H9 (cell line): Measurements from ENCODE around the gene IFT27. TPM values are rescaled to one million over a fixed set of nuclear protein-coding genes. Genes with fewer than 3 reads are reported as not detected.
A peak's percentile ranks its signal among the peaks of the same experiment; 100 is the strongest.

Source experiments
- DNase-seq: peaks from one replicate; pipeline ENCODE4 v3.0.0-alpha.2; 2017
- H2AFZ ChIP-seq: one replicate; pipeline ENCODE4 v1.6.1; 2013; ENCODE audit warnings: mild to moderate bottlenecking, low read length, control low read depth, moderate library complexity
- H2AK5ac ChIP-seq: 2 replicates; pipeline ENCODE4 v1.6.1; 2013; ENCODE audit warnings: low read length, control low read depth, mixed read lengths; ENCODE audit not compliant: insufficient read length
- H2BK120ac ChIP-seq: one replicate; pipeline ENCODE4 v1.6.1; 2013; ENCODE audit warnings: low read depth, mild to moderate bottlenecking, low read length, control low read depth, inconsistent platforms; ENCODE audit not compliant: poor library complexity, severe bottlenecking
- H2BK12ac ChIP-seq: 2 replicates; pipeline ENCODE4 v1.6.1; 2013; ENCODE audit warnings: low read length, control low read depth, mixed read lengths, low read depth; ENCODE audit not compliant: insufficient read length
- H2BK15ac ChIP-seq: 2 replicates; pipeline ENCODE4 v1.6.1; 2013; ENCODE audit warnings: low read depth, low read length, control low read depth
- H2BK20ac ChIP-seq: one replicate; pipeline ENCODE4 v1.6.1; 2013; ENCODE audit warnings: low read depth, mild to moderate bottlenecking, low read length, control low read depth, inconsistent platforms; ENCODE audit not compliant: poor library complexity, severe bottlenecking
- H2BK5ac ChIP-seq: 2 replicates; pipeline ENCODE4 v1.6.1; 2013; ENCODE audit warnings: low read length, control low read depth, mixed read lengths; ENCODE audit not compliant: insufficient read length
- H3K14ac ChIP-seq: 2 replicates; pipeline ENCODE4 v1.6.1; 2013; ENCODE audit warnings: low read length, control low read depth; ENCODE audit not compliant: insufficient read depth
- H3K18ac ChIP-seq: 2 replicates; pipeline ENCODE4 v1.6.1; 2013; ENCODE audit warnings: low read depth, mild to moderate bottlenecking, mixed read lengths, low read length, control low read depth; ENCODE audit not compliant: insufficient read length
- H3K23ac ChIP-seq: 2 replicates; pipeline ENCODE4 v1.6.1; 2013; ENCODE audit warnings: low read length, control low read depth, mixed read lengths, low read depth; ENCODE audit not compliant: insufficient read length
- H3K23me2 ChIP-seq: 2 replicates; pipeline ENCODE4 v1.6.1; 2013; ENCODE audit warnings: low read depth, mild to moderate bottlenecking, mixed read lengths, low read length, control low read depth; ENCODE audit not compliant: insufficient read length, poor library complexity, severe bottlenecking
- H3K27ac ChIP-seq: 2 replicates; pipeline ENCODE4 v1.5.1; 2013; ENCODE audit warnings: low read length, control low read depth, mixed read lengths, low read depth; ENCODE audit not compliant: insufficient read length
- H3K27me3 ChIP-seq: 2 replicates; pipeline ENCODE4 v1.6.1; 2013; ENCODE audit warnings: low read length, control low read depth, inconsistent platforms; ENCODE audit not compliant: insufficient read depth
- H3K4ac ChIP-seq: 2 replicates; pipeline ENCODE4 v1.6.1; 2013; ENCODE audit warnings: low read depth, mild to moderate bottlenecking, control low read depth, inconsistent platforms, low read length, moderate library complexity
- H3K4me1 ChIP-seq: 2 replicates; pipeline ENCODE4 v1.6.1; 2013; ENCODE audit warnings: low read length, control low read depth, inconsistent platforms; ENCODE audit not compliant: insufficient read depth
- H3K4me2 ChIP-seq: 2 replicates; pipeline ENCODE4 v1.6.1; 2013; ENCODE audit warnings: low read length, control low read depth, mixed read lengths; ENCODE audit not compliant: insufficient read length, insufficient read depth
- H3K56ac ChIP-seq: 2 replicates; pipeline ENCODE4 v1.6.1; 2013; ENCODE audit warnings: low read depth, mild to moderate bottlenecking, mixed read lengths, low read length, control low read depth; ENCODE audit not compliant: insufficient read length
- H3K79me1 ChIP-seq: 2 replicates; pipeline ENCODE4 v1.6.1; 2013; ENCODE audit warnings: low read depth, mild to moderate bottlenecking, moderate library complexity, low read length, control low read depth, inconsistent platforms; ENCODE audit not compliant: insufficient read depth, poor library complexity, severe bottlenecking
- H3K79me2 ChIP-seq: 2 replicates; pipeline ENCODE4 v1.6.1; 2013; ENCODE audit warnings: low read length, control low read depth, inconsistent platforms; ENCODE audit not compliant: insufficient read depth
- H3K9ac ChIP-seq: 2 replicates; pipeline ENCODE4 v1.6.1; 2013; ENCODE audit warnings: low read length, control low read depth, mixed read lengths; ENCODE audit not compliant: insufficient read length; ENCODE audit errors: extremely low read depth
- H3K9me3 ChIP-seq: one replicate; pipeline ENCODE4 v1.6.1; 2013; ENCODE audit warnings: low read depth, low read length, inconsistent platforms; ENCODE audit not compliant: control insufficient read depth
- H3T11ph ChIP-seq: one replicate; pipeline ENCODE4 v1.6.1; 2013; ENCODE audit warnings: mild to moderate bottlenecking, low read length, control low read depth, inconsistent platforms
- H4K20me1 ChIP-seq: one replicate; pipeline ENCODE4 v1.6.1; 2013; ENCODE audit not compliant: control insufficient read depth, insufficient read length, insufficient read depth
- H4K5ac ChIP-seq: 2 replicates; pipeline ENCODE4 v1.6.1; 2013; ENCODE audit warnings: low read depth, mild to moderate bottlenecking, mixed read lengths, low read length, control low read depth; ENCODE audit not compliant: insufficient read length
- H4K8ac ChIP-seq: replicated peaks from 2 replicates; pipeline ENCODE4 v1.6.1; 2013; ENCODE audit warnings: low read length, control low read depth, mixed read lengths, low read depth; ENCODE audit not compliant: insufficient read length
- H4K91ac ChIP-seq: 2 replicates; pipeline ENCODE4 v1.6.1; 2013; ENCODE audit warnings: low read depth, mild to moderate bottlenecking, moderate library complexity, mixed read lengths, low read length, control low read depth; ENCODE audit not compliant: insufficient read length
- H3K27ac Mint-ChIP-seq, 3 experiments: 2 replicates in 2 of 3; 3 replicates in 1 of 3; pipeline ENCODE4 v1.8.0; 2020 to 2021; ENCODE audit warnings: mixed read lengths in 3 of 3, mild to moderate bottlenecking in 1 of 3, moderate library complexity in 1 of 3
- H3K27me3 Mint-ChIP-seq: 2 replicates; pipeline ENCODE4 v1.8.0; 2021; ENCODE audit warnings: low read depth, mild to moderate bottlenecking, moderate library complexity, mixed read lengths
- H3K36me3 Mint-ChIP-seq, 3 experiments: 2 replicates in 2 of 3; 3 replicates in 1 of 3; pipeline ENCODE4 v1.8.0; 2020 to 2021; ENCODE audit warnings: low read depth in 3 of 3, mixed read lengths in 3 of 3; ENCODE audit not compliant: insufficient read depth in 1 of 3
- H3K4me1 Mint-ChIP-seq, 2 experiments: 2 replicates each; pipeline ENCODE4 v1.8.0; 2020; ENCODE audit warnings: mixed read lengths in 2 of 2
- H3K4me3 Mint-ChIP-seq, 2 experiments: 2 replicates in 1 of 2; 3 replicates in 1 of 2; pipeline ENCODE4 v1.8.0; 2020 to 2021; ENCODE audit warnings: mild to moderate bottlenecking in 2 of 2, mixed read lengths in 2 of 2, moderate library complexity in 1 of 2
- H3K9me3 Mint-ChIP-seq, 2 experiments: 2 replicates in 1 of 2; 3 replicates in 1 of 2; pipeline ENCODE4 v1.8.0; 2020; ENCODE audit warnings: mild to moderate bottlenecking in 2 of 2, mixed read lengths in 2 of 2, moderate library complexity in 1 of 2
- WGBS: extraction: QIAGEN DNeasy Blood & Tissue Kit; methylation state at CpG from one replicate; pipeline ENCODE4 v1.1.7; 2013; ENCODE audit warnings: missing lambda C conversion rate, low lambda C conversion rate, mixed read lengths; ENCODE audit not compliant: insufficient read length; ENCODE audit errors: extremely low coverage; 5-methylcytosine and 5-hydroxymethylcytosine counted together
- total RNA-seq: library from RNA; stranded (reverse); gene quantifications from 2 replicates; pipeline ENCODE4 v1.2.1, GENCODE V29; 2021
- TF ChIP-seq, protein P1 (sequence below): fragments of 200-600 bp; sonication (generic); conservative IDR thresholded peaks from 3 replicates; pipeline ENCODE4 v1.8.0; 2021; ENCODE audit warnings: antibody characterized with exemption, mild to moderate bottlenecking

Gene IFT27
- total RNA-seq, 1 experiment from 2014 or later, result 43.4 TPM

DNA sequence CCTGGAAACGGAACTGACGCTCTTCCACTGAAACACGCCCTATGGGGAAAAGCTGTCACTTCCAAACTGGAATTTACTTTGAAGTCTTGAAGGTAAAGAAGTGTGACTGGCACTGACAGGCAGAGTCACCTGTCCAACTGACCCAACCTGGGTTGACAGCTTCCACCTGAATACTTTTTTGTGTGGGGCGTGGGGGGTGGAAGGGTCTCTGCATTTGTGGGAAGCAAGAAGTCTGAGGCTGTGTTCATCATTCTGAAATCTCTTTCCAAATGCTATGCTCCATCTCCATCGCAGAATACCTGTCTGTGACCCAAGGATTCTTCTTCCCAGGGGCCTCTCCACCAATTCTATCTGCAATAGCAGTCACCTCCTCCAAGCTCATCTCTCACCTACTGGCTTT is 7.8 kb downstream of the IFT27 start:
- Histone ChIP-seq H3K79me2 (no peaks in the 10 kb centered on the region), H3K23me2 (no peaks in the 10 kb centered on the region), H3K56ac (no peak overlapping the region), H2BK120ac (no peak overlapping the region), H3K4me1 (no peaks in the 10 kb centered on the region), H3K9me3 (no peaks in the 10 kb centered on the region), H2AFZ (no peak overlapping the region), H3K4ac (no peak overlapping the region), H2BK5ac (no peak overlapping the region), H2AK5ac (no peak overlapping the region), H4K91ac (no peak overlapping the region), H3K27ac (no peak overlapping the region), H3K23ac (no peak overlapping the region), H3K27me3 (no peaks in the 10 kb centered on the region), H2BK15ac (no peak overlapping the region), H3T11ph (no peak overlapping the region), H2BK12ac (no peak overlapping the region), H2BK20ac (no peak overlapping the region), H4K8ac (no peak overlapping the region), H3K9ac (no peak overlapping the region), H3K79me1 (no peaks in the 10 kb centered on the region), H3K4me2 (no peak overlapping the region), H3K18ac (no peak overlapping the region), H3K14ac (no peak overlapping the region), H4K20me1 (no peaks in the 10 kb centered on the region), H4K5ac (no peak overlapping the region)
- DNase-seq, result peak; percentile 6
- H3K4me3 Mint-ChIP-seq, result no peak overlapping the region
- WGBS, result no CpG with 5 or more reads among the region's 5 CpGs
- TF ChIP-seq, protein P1, sequence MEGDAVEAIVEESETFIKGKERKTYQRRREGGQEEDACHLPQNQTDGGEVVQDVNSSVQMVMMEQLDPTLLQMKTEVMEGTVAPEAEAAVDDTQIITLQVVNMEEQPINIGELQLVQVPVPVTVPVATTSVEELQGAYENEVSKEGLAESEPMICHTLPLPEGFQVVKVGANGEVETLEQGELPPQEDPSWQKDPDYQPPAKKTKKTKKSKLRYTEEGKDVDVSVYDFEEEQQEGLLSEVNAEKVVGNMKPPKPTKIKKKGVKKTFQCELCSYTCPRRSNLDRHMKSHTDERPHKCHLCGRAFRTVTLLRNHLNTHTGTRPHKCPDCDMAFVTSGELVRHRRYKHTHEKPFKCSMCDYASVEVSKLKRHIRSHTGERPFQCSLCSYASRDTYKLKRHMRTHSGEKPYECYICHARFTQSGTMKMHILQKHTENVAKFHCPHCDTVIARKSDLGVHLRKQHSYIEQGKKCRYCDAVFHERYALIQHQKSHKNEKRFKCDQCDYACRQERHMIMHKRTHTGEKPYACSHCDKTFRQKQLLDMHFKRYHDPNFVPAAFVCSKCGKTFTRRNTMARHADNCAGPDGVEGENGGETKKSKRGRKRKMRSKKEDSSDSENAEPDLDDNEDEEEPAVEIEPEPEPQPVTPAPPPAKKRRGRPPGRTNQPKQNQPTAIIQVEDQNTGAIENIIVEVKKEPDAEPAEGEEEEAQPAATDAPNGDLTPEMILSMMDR, result no peak
- no peaks in the 10 kb centered on the region for H3K27me3 Mint-ChIP-seq
- no peaks in the 10 kb centered on the region for H3K9me3 Mint-ChIP-seq
- no peak overlapping the region for H3K27ac Mint-ChIP-seq
- peaks cover 14 to 15% of the 10 kb centered on the region in 2 experiments for H3K4me1 Mint-ChIP-seq
- H3K36me3 Mint-ChIP-seq, result peaks cover 5 to 40% (median 34%) of the 10 kb centered on the region in 3 experiments; a peak in 6 of 7 replicates
